Neuron (in vitro differentiated cells): ENCODE results near the gene ARHGAP42.
"Not testable (repeated sequence)": the region's sequence is repeated elsewhere in the genome, so short reads cannot be mapped to it uniquely, and the experiment has no call there.

Source experiments
- H2AFZ ChIP-seq: one replicate; pipeline ENCODE4 v1.6.1; 2013; ENCODE audit warnings: low read depth, mild to moderate bottlenecking, inconsistent platforms, low read length, moderate library complexity
- H3K27me3 ChIP-seq: one replicate; pipeline ENCODE4 v1.6.1; 2013; ENCODE audit warnings: low read length; ENCODE audit not compliant: insufficient read depth
- H3K36me3 ChIP-seq: one replicate; pipeline ENCODE4 v1.6.1; 2013; ENCODE audit warnings: low read length; ENCODE audit not compliant: insufficient read depth
- H3K4me1 ChIP-seq: one replicate; pipeline ENCODE4 v1.6.1; 2013; ENCODE audit warnings: low read length; ENCODE audit not compliant: insufficient read depth
- H3K4me3 ChIP-seq: 2 replicates; pipeline ENCODE4 v1.5.1; 2013; ENCODE audit warnings: mild to moderate bottlenecking, low read length, moderate library complexity
- H3K9me3 ChIP-seq: one replicate; pipeline ENCODE4 v1.6.1; 2013; ENCODE audit warnings: low read length

The ARHGAP42 gene

GRCh38 chr11:100687054-100687629 lies at the start of gene ARHGAP42:
Gene ARHGAP42, plus strand, starts transcription at chr11:100687288. Its CDS starts 391 bp downstream, at chr11:100687679.
- H3K4me3 ChIP-seq: peak within 1 kb of the TSS; percentile 80
- no peaks in the 10 kb centered on the region for H3K36me3 ChIP-seq
- peak within 1 kb of the TSS; percentile 99 for H2AFZ ChIP-seq
- peaks cover 15% of the 10 kb centered on the region for H3K4me1 ChIP-seq
- no peaks in the 10 kb centered on the region for H3K27me3 ChIP-seq
- H3K9me3 ChIP-seq: no peaks in the 10 kb centered on the region

- H3K4me1 ChIP-seq: peaks cover 12% of the 10 kb centered on the region
- no peaks in the 10 kb centered on the region for H3K36me3 ChIP-seq
- no peak overlapping the region for H3K4me3 ChIP-seq
- no peaks in the 10 kb centered on the region for H3K27me3 ChIP-seq
- H3K9me3 ChIP-seq: no peaks in the 10 kb centered on the region
- H2AFZ ChIP-seq: no peak overlapping the region
These were observed 49.4 kb upstream of the ARHGAP42 start for GRCh38 chr11:100637706-100638105.

- Histone ChIP-seq H3K4me3 (no peak overlapping the region), H3K27me3 (no peaks in the 10 kb centered on the region), H3K36me3 (no peaks in the 10 kb centered on the region), H2AFZ (peak overlapping the region; percentile 91), H3K4me1 (peaks cover 12% of the 10 kb centered on the region), H3K9me3 (no peaks in the 10 kb centered on the region)
These were observed 48.4 kb upstream of the ARHGAP42 start for GRCh38 chr11:100638648-100639047.

GRCh38 chr11:100639140-100639539 lies 47.9 kb upstream of the ARHGAP42 start:
- peaks cover 12% of the 10 kb centered on the region for H3K4me1 ChIP-seq
- H2AFZ ChIP-seq: peak overlapping the region; percentile 91
- H3K27me3 ChIP-seq: no peaks in the 10 kb centered on the region
- no peaks in the 10 kb centered on the region for H3K9me3 ChIP-seq
- H3K36me3 ChIP-seq: no peaks in the 10 kb centered on the region
- H3K4me3 ChIP-seq: peak overlapping the region; percentile 9

- H3K4me3 ChIP-seq: no peak overlapping the region
These were observed 47.0 kb upstream of the ARHGAP42 start for GRCh38 chr11:100640071-100640470.

GRCh38 chr11:100640646-100641045 lies 46.4 kb upstream of the ARHGAP42 start:
- H3K4me3 ChIP-seq: no peak overlapping the region
- peaks cover 12% of the 10 kb centered on the region for H3K4me1 ChIP-seq
- H2AFZ ChIP-seq: no peak overlapping the region
- H3K27me3 ChIP-seq: no peaks in the 10 kb centered on the region
- no peaks in the 10 kb centered on the region for H3K36me3 ChIP-seq
- no peaks in the 10 kb centered on the region for H3K9me3 ChIP-seq

More at GRCh38 chr11:100640071-100640470, 47.0 kb upstream of the ARHGAP42 start:
- H2AFZ ChIP-seq: no peak overlapping the region
- H3K27me3 ChIP-seq: no peaks in the 10 kb centered on the region
- no peaks in the 10 kb centered on the region for H3K36me3 ChIP-seq
- H3K4me1 ChIP-seq: peaks cover 12% of the 10 kb centered on the region
- H3K9me3 ChIP-seq: no peaks in the 10 kb centered on the region

- H3K36me3 ChIP-seq: no peaks in the 10 kb centered on the region
- peaks cover 12% of the 10 kb centered on the region for H3K4me1 ChIP-seq
- H3K4me3 ChIP-seq: no peak overlapping the region
- no peaks in the 10 kb centered on the region for H3K9me3 ChIP-seq
- H2AFZ ChIP-seq: no peak overlapping the region
- no peaks in the 10 kb centered on the region for H3K27me3 ChIP-seq
These were observed 45.6 kb upstream of the ARHGAP42 start for GRCh38 chr11:100641456-100641855.

GRCh38 chr11:100646545-100646944 lies 40.5 kb upstream of the ARHGAP42 start:
- Histone ChIP-seq H3K4me3 (no peak overlapping the region), H2AFZ (no peak overlapping the region), H3K9me3 (no peaks in the 10 kb centered on the region), H3K36me3 (no peaks in the 10 kb centered on the region), H3K27me3 (no peaks in the 10 kb centered on the region), H3K4me1 (no peaks in the 10 kb centered on the region)

- Histone ChIP-seq H3K4me3 (no peak overlapping the region), H3K4me1 (no peaks in the 10 kb centered on the region), H3K27me3 (no peaks in the 10 kb centered on the region), H2AFZ (no peak overlapping the region), H3K36me3 (no peaks in the 10 kb centered on the region), H3K9me3 (no peaks in the 10 kb centered on the region)
These were observed 39.2 kb upstream of the ARHGAP42 start for GRCh38 chr11:100647861-100648260.

- no peaks in the 10 kb centered on the region for H3K36me3 ChIP-seq
- H3K4me3 ChIP-seq: no peak overlapping the region
- no peak overlapping the region for H2AFZ ChIP-seq
- no peaks in the 10 kb centered on the region for H3K27me3 ChIP-seq
- H3K4me1 ChIP-seq: no peaks in the 10 kb centered on the region
- H3K9me3 ChIP-seq: no peaks in the 10 kb centered on the region
These were observed 23.5 kb upstream of the ARHGAP42 start for GRCh38 chr11:100663583-100663982.

GRCh38 chr11:100663996-100664395 lies 23.1 kb upstream of the ARHGAP42 start:
- H3K4me3 ChIP-seq: no peak overlapping the region
- H3K36me3 ChIP-seq: no peaks in the 10 kb centered on the region
- no peak overlapping the region for H2AFZ ChIP-seq
- no peaks in the 10 kb centered on the region for H3K9me3 ChIP-seq
- H3K4me1 ChIP-seq: no peaks in the 10 kb centered on the region
- H3K27me3 ChIP-seq: no peaks in the 10 kb centered on the region

- H3K27me3 ChIP-seq, H3K36me3 ChIP-seq, H3K9me3 ChIP-seq, H3K4me1 ChIP-seq, H2AFZ ChIP-seq, H3K4me3 ChIP-seq: not testable (repeated sequence)
These were observed 20.3 kb upstream of the ARHGAP42 start for GRCh38 chr11:100666816-100667215.

- H3K4me1 ChIP-seq: no peaks in the 10 kb centered on the region
These were observed 19.6 kb upstream of the ARHGAP42 start for GRCh38 chr11:100667449-100667848.

GRCh38 chr11:100670140-100670539 lies 16.9 kb upstream of the ARHGAP42 start:
- Histone ChIP-seq H3K4me3 (no peak overlapping the region), H3K4me1 (no peaks in the 10 kb centered on the region), H2AFZ (no peak overlapping the region), H3K36me3 (no peaks in the 10 kb centered on the region), H3K9me3 (no peaks in the 10 kb centered on the region), H3K27me3 (no peaks in the 10 kb centered on the region)

More at GRCh38 chr11:100667449-100667848, 19.6 kb upstream of the ARHGAP42 start:
- H3K4me3 ChIP-seq: no peak overlapping the region
- H3K27me3 ChIP-seq: no peaks in the 10 kb centered on the region
- no peaks in the 10 kb centered on the region for H3K36me3 ChIP-seq
- H3K9me3 ChIP-seq: no peaks in the 10 kb centered on the region
- no peak overlapping the region for H2AFZ ChIP-seq
